ENCODE measurements around the gene SDC3. TPM values are rescaled to one million over a fixed set of nuclear protein-coding genes. Genes with fewer than 3 reads are reported as not detected.

The SDC3 gene
- total RNA-seq, 1 experiment from 2014 or later: 33.7 TPM

DNA sequence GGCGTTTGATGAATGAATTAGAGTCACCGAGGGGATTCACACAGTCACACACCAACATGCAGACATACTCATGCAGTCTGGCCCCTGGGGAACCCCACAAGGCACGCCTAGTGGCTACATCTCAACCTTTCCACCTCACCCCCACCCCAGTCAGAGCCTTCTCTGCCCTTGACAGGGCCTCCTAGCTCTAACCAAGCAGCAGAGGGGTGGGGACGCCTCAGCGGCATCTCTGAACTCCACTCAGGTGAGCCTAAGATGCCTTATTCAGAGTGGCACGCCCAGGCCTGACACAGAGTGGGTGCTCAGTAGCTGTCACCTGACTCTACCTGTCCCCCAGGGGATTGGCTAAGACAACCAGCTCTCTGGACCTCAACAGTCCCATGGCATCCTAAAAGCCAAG, 3.7 kb upstream of the SDC3 start:
- H2AFZ ChIP-seq: no peak overlapping the region
- no TSS peak for BruUV-seq (replicated peaks)
- H4K20me1 ChIP-seq (ENCODE audit: insufficient read depth): no peaks in the 10 kb centered on the region
- H3K27me3 ChIP-seq (ENCODE audit: insufficient read depth, low read depth): no peaks in the 10 kb centered on the region
- no peaks in the 10 kb centered on the region for H3K9me2 ChIP-seq (ENCODE audit: insufficient read depth)
- H3K27ac ChIP-seq: no peak overlapping the region
- ChIA-PET POLR2A (ENCODE audit: unreplicated experiment) (no interaction called here), CTCF (interaction anchor here (1.0 to 2.8 kb wide), 3 partner anchors 110 to 132 kb away, joined by 3 to 31 read pairs (median 5); no protein-coding TSS in a partner anchor)
- TF ChIP-seq CTCF (conservative IDR thresholded peaks at IDR 0.05): no peak
- TF ChIP-seq EZH2 (IDR thresholded peaks at IDR 0.05; ENCODE audit: low read depth): no peak
- no peaks in the 10 kb centered on the region for H3K79me2 ChIP-seq (ENCODE audit: low read depth)
- DNase-seq: no peak
- peaks cover 17% of the 10 kb centered on the region for H3K4me1 ChIP-seq (replicated peaks; ENCODE audit: insufficient read depth)
- H3K36me3 ChIP-seq (ENCODE audit: low read depth): no peaks in the 10 kb centered on the region
- no peaks in the 10 kb centered on the region for H3F3A ChIP-seq (ENCODE audit: insufficient read depth, low read depth)
- no peak overlapping the region for H3K4me3 ChIP-seq
- intact Hi-C loops (cut with micrococcal nuclease; ENCODE audit: unreplicated experiment): no loop called here
- no peak overlapping the region for H3K4me2 ChIP-seq
- no peaks in the 10 kb centered on the region for H3K9me3 ChIP-seq (ENCODE audit: insufficient read depth, low read depth)

GRCh38 chr1:30911059-30911954, 2.7 kb upstream of the SDC3 start:
- peak; percentile 41 to 74 for DNase-seq
- H3K27me3 ChIP-seq (ENCODE audit: insufficient read depth, low read depth): no peaks in the 10 kb centered on the region
- no peaks in the 10 kb centered on the region for H3K9me2 ChIP-seq (ENCODE audit: insufficient read depth)
- H3K27ac ChIP-seq: no peak overlapping the region
- intact Hi-C loops (cut with micrococcal nuclease; ENCODE audit: unreplicated experiment): loop anchor here (1.0 kb wide), 3 partner anchors 110 to 192 kb away; no protein-coding TSS in a partner anchor
- no peaks in the 10 kb centered on the region for H3K9me3 ChIP-seq (ENCODE audit: insufficient read depth, low read depth)
- H2AFZ ChIP-seq: no peak overlapping the region
- CTCF ChIA-PET: interaction anchor here (0.6 to 2.8 kb wide), 13 partner anchors 9 to 192 kb away, joined by 3 to 31 read pairs (median 4); no protein-coding TSS in a partner anchor
- no peak overlapping the region for H3K4me2 ChIP-seq
- no peaks in the 10 kb centered on the region for H4K20me1 ChIP-seq (ENCODE audit: insufficient read depth)
- H3K4me1 ChIP-seq (replicated peaks; ENCODE audit: insufficient read depth): peaks cover 17% of the 10 kb centered on the region
- BruUV-seq (replicated peaks): no TSS peak
- no peaks in the 10 kb centered on the region for H3K79me2 ChIP-seq (ENCODE audit: low read depth)
- POLR2A ChIA-PET (ENCODE audit: unreplicated experiment): interaction anchor here (0.6 kb wide), 1 partner anchor 108 kb away, joined by 4 read pairs; no protein-coding TSS in a partner anchor
- H3F3A ChIP-seq (ENCODE audit: insufficient read depth, low read depth): no peaks in the 10 kb centered on the region
- H3K4me3 ChIP-seq: no peak overlapping the region
- no peak for TF ChIP-seq EZH2 (IDR thresholded peaks at IDR 0.05; ENCODE audit: low read depth)
- TF ChIP-seq CTCF (conservative IDR thresholded peaks at IDR 0.05): peak; percentile 82
- H3K36me3 ChIP-seq (ENCODE audit: low read depth): no peaks in the 10 kb centered on the region

GRCh38 chr1:30909365-30910068, 959 bp upstream of the SDC3 start:
- H3F3A ChIP-seq (ENCODE audit: insufficient read depth, low read depth): no peaks in the 10 kb centered on the region
- no peaks in the 10 kb centered on the region for H3K9me2 ChIP-seq (ENCODE audit: insufficient read depth)
- H2AFZ ChIP-seq: no peak overlapping the region; the same call in 1 of the 2 replicates
- CTCF ChIA-PET: interaction anchor here (0.6 to 2.8 kb wide), 7 partner anchors 108 to 191 kb away, joined by 4 to 31 read pairs (median 10); no protein-coding TSS in a partner anchor
- H3K4me1 ChIP-seq (replicated peaks; ENCODE audit: insufficient read depth): peaks cover 17% of the 10 kb centered on the region
- H4K20me1 ChIP-seq (ENCODE audit: insufficient read depth): no peaks in the 10 kb centered on the region
- intact Hi-C loops (cut with micrococcal nuclease; ENCODE audit: unreplicated experiment): no loop called here
- no peaks in the 10 kb centered on the region for H3K36me3 ChIP-seq (ENCODE audit: low read depth)
- no peak for DNase-seq
- peak overlapping the region; percentile 37; the same call in 1 of the 2 replicates for H3K27ac ChIP-seq
- POLR2A ChIA-PET (ENCODE audit: unreplicated experiment): interaction anchor here (0.6 to 0.7 kb wide), 3 partner anchors 108 to 1153 kb away, joined by 3 to 9 read pairs (median 7); no protein-coding TSS in a partner anchor
- TSS peak; percentile 34 for BruUV-seq (replicated peaks)
- no peaks in the 10 kb centered on the region for H3K9me3 ChIP-seq (ENCODE audit: insufficient read depth, low read depth)
- peak overlapping the region; percentile 58 for H3K4me2 ChIP-seq
- TF ChIP-seq EZH2 (IDR thresholded peaks at IDR 0.05; ENCODE audit: low read depth) (no peak), CTCF (conservative IDR thresholded peaks at IDR 0.05) (no peak)
- H3K4me3 ChIP-seq: peak overlapping the region; percentile 49; the same call in 1 of the 2 replicates
- H3K79me2 ChIP-seq (ENCODE audit: low read depth): no peaks in the 10 kb centered on the region
- no peaks in the 10 kb centered on the region for H3K27me3 ChIP-seq (ENCODE audit: insufficient read depth, low read depth)

All from PC-9 (cell line).